Suprapubic skin (tissue), 4 donors: Measurements from ENCODE around the gene ZNF81. TPM values are rescaled to one million over a fixed set of nuclear protein-coding genes. Genes with fewer than 3 reads are reported as not detected.
"Not testable (repeated sequence)": the region's sequence is repeated elsewhere in the genome, so short reads cannot be mapped to it uniquely, and the experiment has no call there.

ENCODE experiments used
- DNase-seq, 2 donors: peaks; one replicate each; pipeline ENCODE4 v3.0.0-alpha.2; 2019; ENCODE audit warnings: low spot score in 2 of 2
- H3K27ac ChIP-seq: fragments of 200-600 bp; sonication (generic); one replicate; pipeline ENCODE4 v1.5.1; 2019
- H3K27me3 ChIP-seq: fragments of 200-600 bp; sonication (generic); one replicate; pipeline ENCODE4 v1.5.1; 2019
- H3K36me3 ChIP-seq: fragments of 200-600 bp; sonication (generic); one replicate; pipeline ENCODE4 v1.5.1; 2019
- H3K4me1 ChIP-seq: fragments of 200-600 bp; sonication (generic); one replicate; pipeline ENCODE4 v1.5.1; 2019
- H3K4me3 ChIP-seq: fragments of 200-600 bp; sonication (generic); one replicate; pipeline ENCODE4 v1.5.1; 2019; ENCODE audit warnings: mild to moderate bottlenecking
- H3K9me3 ChIP-seq: fragments of 200-600 bp; sonication (generic); one replicate; pipeline ENCODE4 v1.5.1; 2019
- EP300 ChIP-seq: sonication (generic); formaldehyde crosslinking; IDR thresholded peaks from one replicate; pipeline ENCODE4 v1.6.1; 2017; ENCODE audit warnings: antibody characterized with exemption
- POLR2A ChIP-seq, 2 donors: fragments of 450-650 bp; IDR thresholded peaks; one replicate each; pipeline ENCODE4 v1.6.1; 2017; ENCODE audit warnings: antibody characterized with exemption in 2 of 2, mild to moderate bottlenecking in 2 of 2, moderate library complexity in 2 of 2
- POLR2AphosphoS5 ChIP-seq, 3 donors: sonication (generic); formaldehyde crosslinking; IDR thresholded peaks; one replicate each; pipeline ENCODE4 v1.6.1; 2017; ENCODE audit warnings: antibody characterized with exemption in 3 of 3
- WGBS: methylation state at CpG from one replicate; pipeline ENCODE4 v1.1.5; 2018; 5-methylcytosine and 5-hydroxymethylcytosine counted together
- total RNA-seq, 4 donors: library from RNA; depleted of rRNA; stranded (reverse); fragments of >200 nt; gene quantifications; one replicate each; pipeline ENCODE4 v1.1.0, GENCODE V29; 2016
- TF ChIP-seq, protein P1 (sequence below), 2 donors: fragments of 200-600 bp in 1 of 2; fragments of 450-650 bp in 1 of 2; sonication (generic) in 1 of 2; IDR thresholded peaks; one replicate each; pipeline ENCODE4 v1.5.1; 2016 to 2019; ENCODE audit warnings: antibody characterized with exemption in 2 of 2, mild to moderate bottlenecking in 1 of 2, moderate library complexity in 1 of 2

Gene ZNF81
- total RNA-seq, 4 donors from 2014 or later, result 4.6 to 10.6 (median 6.9) TPM

- Histone ChIP-seq H3K27ac (no peak overlapping the region), H3K27me3 (no peaks in the 10 kb centered on the region), H3K9me3 (no peaks in the 10 kb centered on the region), H3K36me3 (no peaks in the 10 kb centered on the region), H3K4me3 (no peak overlapping the region), H3K4me1 (no peaks in the 10 kb centered on the region)
- DNase-seq, result no peak
- TF ChIP-seq, protein P1, sequence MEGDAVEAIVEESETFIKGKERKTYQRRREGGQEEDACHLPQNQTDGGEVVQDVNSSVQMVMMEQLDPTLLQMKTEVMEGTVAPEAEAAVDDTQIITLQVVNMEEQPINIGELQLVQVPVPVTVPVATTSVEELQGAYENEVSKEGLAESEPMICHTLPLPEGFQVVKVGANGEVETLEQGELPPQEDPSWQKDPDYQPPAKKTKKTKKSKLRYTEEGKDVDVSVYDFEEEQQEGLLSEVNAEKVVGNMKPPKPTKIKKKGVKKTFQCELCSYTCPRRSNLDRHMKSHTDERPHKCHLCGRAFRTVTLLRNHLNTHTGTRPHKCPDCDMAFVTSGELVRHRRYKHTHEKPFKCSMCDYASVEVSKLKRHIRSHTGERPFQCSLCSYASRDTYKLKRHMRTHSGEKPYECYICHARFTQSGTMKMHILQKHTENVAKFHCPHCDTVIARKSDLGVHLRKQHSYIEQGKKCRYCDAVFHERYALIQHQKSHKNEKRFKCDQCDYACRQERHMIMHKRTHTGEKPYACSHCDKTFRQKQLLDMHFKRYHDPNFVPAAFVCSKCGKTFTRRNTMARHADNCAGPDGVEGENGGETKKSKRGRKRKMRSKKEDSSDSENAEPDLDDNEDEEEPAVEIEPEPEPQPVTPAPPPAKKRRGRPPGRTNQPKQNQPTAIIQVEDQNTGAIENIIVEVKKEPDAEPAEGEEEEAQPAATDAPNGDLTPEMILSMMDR (IDR thresholded peaks at IDR 0.05), result no peak
- TF ChIP-seq EP300 (no peak), POLR2A (IDR thresholded peaks at IDR 0.05) (no peak), POLR2AphosphoS5 (IDR thresholded peaks at IDR 0.05) (no peak)
- 46% methylated on average over 5 of the region's 5 CpGs for WGBS
Observed at GRCh38 chrX:47933946-47934345, 97.2 kb downstream of the ZNF81 start.

GRCh38 chrX:47936224-47936939, 99.7 kb downstream of the ZNF81 start:
- TF ChIP-seq, protein P1 (IDR thresholded peaks at IDR 0.05), result no peak
- no peak for TF ChIP-seq POLR2A (IDR thresholded peaks at IDR 0.05)
- TF ChIP-seq EP300, result no peak
- no peak for TF ChIP-seq POLR2AphosphoS5 (IDR thresholded peaks at IDR 0.05)
- DNase-seq, result no peak
- no peaks in the 10 kb centered on the region for H3K27me3 ChIP-seq
- H3K36me3 ChIP-seq, result no peaks in the 10 kb centered on the region
- H3K9me3 ChIP-seq, result no peaks in the 10 kb centered on the region
- 45% methylated on average over 15 of the region's 15 CpGs for WGBS
- H3K4me3 ChIP-seq, result no peak overlapping the region
- H3K4me1 ChIP-seq, result no peaks in the 10 kb centered on the region
- no peak overlapping the region for H3K27ac ChIP-seq

DNA sequence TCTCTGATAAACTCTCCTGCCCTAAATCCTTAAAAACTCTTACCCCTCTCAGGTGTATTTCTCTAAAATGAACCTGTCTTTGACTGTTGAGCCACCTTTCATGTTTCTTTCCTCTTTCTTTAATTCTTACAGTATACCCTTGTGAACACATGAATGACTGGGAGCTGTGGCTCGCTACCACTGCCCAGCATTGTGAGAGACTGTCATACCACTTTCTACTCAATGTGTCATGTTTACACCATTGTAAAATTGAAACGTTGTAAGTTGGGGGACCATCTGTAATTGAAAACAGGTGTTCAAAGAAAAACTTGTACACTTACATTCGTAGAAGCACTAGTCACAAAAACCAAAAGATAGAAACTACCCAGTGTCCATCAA, 100.2 kb downstream of the ZNF81 start:
- no peak for DNase-seq
- Histone ChIP-seq H3K36me3 (no peaks in the 10 kb centered on the region), H3K27ac (no peak overlapping the region), H3K4me3 (no peak overlapping the region), H3K27me3 (no peaks in the 10 kb centered on the region), H3K9me3 (no peaks in the 10 kb centered on the region), H3K4me1 (no peaks in the 10 kb centered on the region)
- TF ChIP-seq POLR2A (IDR thresholded peaks at IDR 0.05) (no peak), POLR2AphosphoS5 (IDR thresholded peaks at IDR 0.05) (no peak), EP300 (no peak)
- TF ChIP-seq, protein P1 (IDR thresholded peaks at IDR 0.05), result no peak
- WGBS, result 66% methylated on average over 3 of the region's 3 CpGs

DNA sequence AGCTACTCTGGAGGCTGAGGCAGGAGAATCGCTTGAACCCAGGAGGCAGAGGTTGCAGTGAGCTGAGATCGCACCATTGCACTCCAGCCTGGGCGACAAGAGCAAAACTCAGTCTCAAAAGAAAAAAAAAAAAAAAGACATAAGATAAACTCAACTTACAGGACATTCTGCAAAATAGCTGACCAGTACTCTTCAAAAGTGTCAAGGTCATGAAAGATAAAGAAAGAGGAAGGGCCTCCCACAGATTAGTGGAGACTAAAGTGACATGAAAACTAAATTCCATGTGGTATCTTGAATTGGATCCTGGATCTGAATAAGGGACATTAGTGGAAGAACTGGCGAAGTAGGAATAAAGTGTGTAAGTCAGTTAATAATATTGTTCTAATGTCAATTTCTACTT, 103.7 kb downstream of the ZNF81 start:
- Histone ChIP-seq H3K36me3 (no peaks in the 10 kb centered on the region), H3K4me1 (no peaks in the 10 kb centered on the region), H3K27ac (no peak overlapping the region), H3K4me3 (no peak overlapping the region), H3K27me3 (no peaks in the 10 kb centered on the region), H3K9me3 (no peaks in the 10 kb centered on the region)
- WGBS, result 92% methylated on average over 4 of the region's 4 CpGs
- no peak for DNase-seq
- TF ChIP-seq EP300, result no peak
- no peak for TF ChIP-seq POLR2A (IDR thresholded peaks at IDR 0.05)
- TF ChIP-seq, protein P1 (IDR thresholded peaks at IDR 0.05), result no peak
- no peak for TF ChIP-seq POLR2AphosphoS5 (IDR thresholded peaks at IDR 0.05)

- H3K27me3 ChIP-seq, result no peaks in the 10 kb centered on the region
- H3K36me3 ChIP-seq, result no peaks in the 10 kb centered on the region
- no peaks in the 10 kb centered on the region for H3K9me3 ChIP-seq
- no peak overlapping the region for H3K27ac ChIP-seq
- TF ChIP-seq POLR2AphosphoS5 (IDR thresholded peaks at IDR 0.05), result no peak
- no peak for TF ChIP-seq POLR2A (IDR thresholded peaks at IDR 0.05)
- TF ChIP-seq, protein P1 (IDR thresholded peaks at IDR 0.05), result no peak
- TF ChIP-seq EP300, result no peak
- DNase-seq, result no peak
- WGBS, result 63% methylated on average over 4 of the region's 4 CpGs
- no peak overlapping the region for H3K4me3 ChIP-seq
- H3K4me1 ChIP-seq, result no peaks in the 10 kb centered on the region
Observed at GRCh38 chrX:47941423-47941822, 104.7 kb downstream of the ZNF81 start.

- H3K27ac ChIP-seq, DNase-seq, H3K36me3 ChIP-seq, H3K4me1 ChIP-seq, H3K4me3 ChIP-seq, H3K9me3 ChIP-seq, H3K27me3 ChIP-seq: not testable (repeated sequence)
- WGBS, result 78% methylated on average over 5 of the region's 7 CpGs
Observed at GRCh38 chrX:47955295-47955694, 118.6 kb downstream of the ZNF81 start.
